ACC112 (cell line): ENCODE measurements around the gene FOXO6.

Source experiments
- H2AFZ ChIP-seq: fragments of 200-600 bp; sonication (generic); one replicate; pipeline ENCODE4 v1.6.0; 2017; ENCODE audit warnings: antibody characterized with exemption, low read length; ENCODE audit not compliant: unreplicated experiment
- H3K27ac ChIP-seq: fragments of 200-600 bp; sonication (generic); 2 replicates; pipeline ENCODE4 v1.5.1; 2014; ENCODE audit warnings: low read depth, mild to moderate bottlenecking, antibody characterized with exemption, low read length, moderate library complexity
- H3K27me3 ChIP-seq: fragments of 200-600 bp; sonication (generic); 2 replicates; pipeline ENCODE4 v1.6.1; 2014; ENCODE audit warnings: mild to moderate bottlenecking, antibody characterized with exemption, low read length, moderate library complexity, mixed read lengths; ENCODE audit not compliant: insufficient read depth
- H3K36me3 ChIP-seq: fragments of 200-600 bp; sonication (generic); 2 replicates; pipeline ENCODE4 v1.6.1; 2016; ENCODE audit warnings: mild to moderate bottlenecking, antibody characterized with exemption, low read length, moderate library complexity, mixed read lengths; ENCODE audit not compliant: insufficient read depth
- H3K4me1 ChIP-seq: fragments of 200-600 bp; sonication (generic); one replicate; pipeline ENCODE4 v1.6.1; 2016; ENCODE audit warnings: low read length, mixed read lengths; ENCODE audit not compliant: insufficient read depth, unreplicated experiment, control insufficient read depth
- H3K4me3 ChIP-seq: fragments of 200-600 bp; sonication (generic); 2 replicates; pipeline ENCODE4 v1.5.1; 2014; ENCODE audit warnings: mild to moderate bottlenecking, low read depth, low read length
- H3K79me2 ChIP-seq: fragments of 200-600 bp; sonication (generic); one replicate; pipeline ENCODE4 v1.6.0; 2016; ENCODE audit warnings: low read length; ENCODE audit not compliant: control insufficient read depth, unreplicated experiment, insufficient read depth

The FOXO6 gene

GRCh38 chr1:41342774-41343355 is 18.4 kb upstream of the FOXO6 start:
- Histone ChIP-seq H3K36me3 (no peaks in the 10 kb centered on the region), H3K4me3 (no peak overlapping the region), H3K27ac (no peak overlapping the region), H3K79me2 (no peaks in the 10 kb centered on the region), H3K4me1 (no peaks in the 10 kb centered on the region), H3K27me3 (peaks cover 19% of the 10 kb centered on the region), H2AFZ (no peak overlapping the region)

GRCh38 chr1:41343790-41344699 is 17.2 kb upstream of the FOXO6 start:
- Histone ChIP-seq H3K4me1 (no peaks in the 10 kb centered on the region), H3K79me2 (no peaks in the 10 kb centered on the region), H3K27me3 (peaks cover 8% of the 10 kb centered on the region; the same call in 1 of the 2 replicates), H3K27ac (no peak overlapping the region), H2AFZ (no peak overlapping the region), H3K4me3 (no peak overlapping the region), H3K36me3 (no peaks in the 10 kb centered on the region)

GRCh38 chr1:41344708-41345159 is 16.5 kb upstream of the FOXO6 start:
- Histone ChIP-seq H2AFZ (no peak overlapping the region), H3K27me3 (peaks cover 6% of the 10 kb centered on the region; the same call in 1 of the 2 replicates), H3K4me1 (no peaks in the 10 kb centered on the region), H3K79me2 (no peaks in the 10 kb centered on the region), H3K27ac (no peak overlapping the region), H3K4me3 (no peak overlapping the region), H3K36me3 (no peaks in the 10 kb centered on the region)

- Histone ChIP-seq H3K4me3 (no peak overlapping the region), H2AFZ (no peak overlapping the region), H3K36me3 (no peaks in the 10 kb centered on the region), H3K27me3 (peaks cover under 1% of the 10 kb centered on the region; the same call in 1 of the 2 replicates), H3K4me1 (no peaks in the 10 kb centered on the region), H3K79me2 (no peaks in the 10 kb centered on the region), H3K27ac (no peak overlapping the region)
These were observed 15.7 kb upstream of the FOXO6 start for GRCh38 chr1:41345434-41346075.

- Histone ChIP-seq H3K4me1 (no peaks in the 10 kb centered on the region), H3K27ac (no peak overlapping the region), H2AFZ (no peak overlapping the region), H3K4me3 (no peak overlapping the region), H3K36me3 (no peaks in the 10 kb centered on the region), H3K79me2 (no peaks in the 10 kb centered on the region), H3K27me3 (no peaks in the 10 kb centered on the region)
These were observed 14.0 kb upstream of the FOXO6 start for GRCh38 chr1:41347276-41347675.

GRCh38 chr1:41348394-41348793 is 12.8 kb upstream of the FOXO6 start:
- Histone ChIP-seq H3K4me3 (no peak overlapping the region), H2AFZ (no peak overlapping the region), H3K27ac (no peak overlapping the region), H3K79me2 (no peaks in the 10 kb centered on the region), H3K36me3 (no peaks in the 10 kb centered on the region), H3K27me3 (no peaks in the 10 kb centered on the region), H3K4me1 (no peaks in the 10 kb centered on the region)

- H3K36me3 ChIP-seq = no peaks in the 10 kb centered on the region
- no peaks in the 10 kb centered on the region for H3K4me1 ChIP-seq
- H3K27me3 ChIP-seq = no peaks in the 10 kb centered on the region
- H3K27ac ChIP-seq = no peak overlapping the region
- no peak overlapping the region for H3K4me3 ChIP-seq
- H3K79me2 ChIP-seq = no peaks in the 10 kb centered on the region
- H2AFZ ChIP-seq = no peak overlapping the region
These were observed 11.7 kb upstream of the FOXO6 start for GRCh38 chr1:41349361-41350054.

GRCh38 chr1:41350055-41350378 is 11.2 kb upstream of the FOXO6 start:
- Histone ChIP-seq H2AFZ (no peak overlapping the region), H3K4me3 (no peak overlapping the region), H3K27ac (no peak overlapping the region), H3K79me2 (no peaks in the 10 kb centered on the region), H3K27me3 (no peaks in the 10 kb centered on the region), H3K36me3 (no peaks in the 10 kb centered on the region), H3K4me1 (no peaks in the 10 kb centered on the region)

GRCh38 chr1:41351262-41352151 is 9.7 kb upstream of the FOXO6 start:
- H3K4me3 ChIP-seq = no peak overlapping the region
- H3K4me1 ChIP-seq = no peaks in the 10 kb centered on the region
- no peak overlapping the region for H3K27ac ChIP-seq
- H2AFZ ChIP-seq = no peak overlapping the region
- no peaks in the 10 kb centered on the region for H3K27me3 ChIP-seq
- no peaks in the 10 kb centered on the region for H3K36me3 ChIP-seq
- H3K79me2 ChIP-seq = no peaks in the 10 kb centered on the region

GRCh38 chr1:41353744-41354143 is 7.5 kb upstream of the FOXO6 start:
- peaks cover 5% of the 10 kb centered on the region for H3K4me1 ChIP-seq
- H3K27ac ChIP-seq = no peak overlapping the region
- H3K79me2 ChIP-seq = no peaks in the 10 kb centered on the region
- no peak overlapping the region for H3K4me3 ChIP-seq
- H3K27me3 ChIP-seq = no peaks in the 10 kb centered on the region
- no peak overlapping the region for H2AFZ ChIP-seq
- H3K36me3 ChIP-seq = no peaks in the 10 kb centered on the region
